Spleen (tissue), 7 donors: ENCODE measurements around the gene DOCK4.

Experiments
- CTCF ChIP-seq, 11 experiments: fragments of 200-600 bp in 7 of 11; fragments of 450-650 bp in 4 of 11; sonication (generic) in 4 of 11; IDR thresholded peaks in 8 of 11; conservative IDR thresholded peaks in 3 of 11; 1 replicate in 7 of 11; 2 replicates in 4 of 11; pipeline versions ENCODE4 v1.4.0 to v1.8.0; 2016 to 2021; ENCODE audit warnings: antibody characterized with exemption in 11 of 11, inconsistent platforms in 4 of 11, mild to moderate bottlenecking in 1 of 11
- POLR2A ChIP-seq, 3 donors: fragments of 450-650 bp; IDR thresholded peaks; one replicate each; pipeline ENCODE4 v1.5.1; 2017; ENCODE audit warnings: antibody characterized with exemption in 3 of 3, mild to moderate bottlenecking in 1 of 3
- POLR2AphosphoS5 ChIP-seq, 3 donors: sonication (generic); formaldehyde crosslinking; IDR thresholded peaks; one replicate each; pipeline ENCODE4 v1.5.1; 2017; ENCODE audit warnings: antibody characterized with exemption in 3 of 3
- donor health status: DM: no; HTN: no; CAD: no; lungs with moderate emphysema.
- donor health status: DM: no; HTN: no; CAD: no.
- donor health status: DM: no; HTN: no; CAD: no.

GRCh38 chr7:112232212-112232978 is 26.2 kb upstream of the DOCK4 start:
- TF ChIP-seq POLR2A (IDR thresholded peaks at IDR 0.05) (no peak), POLR2AphosphoS5 (IDR thresholded peaks at IDR 0.05) (no peak), CTCF (IDR thresholded peaks at IDR 0.05 in 8 of 11, conservative IDR thresholded peaks at IDR 0.05 in 3 of 11) (no peak)
